Bronchus fibroblast of lung (primary cell): Measurements from ENCODE around the gene PARP6. TPM values are rescaled to one million over a fixed set of nuclear protein-coding genes. Genes with fewer than 3 reads are reported as not detected.

Experiments
- total RNA-seq: library from RNA; depleted of rRNA; stranded (reverse); fragments of >200 nt; gene quantifications from 2 replicates; pipeline ENCODE4 v1.2.3, GENCODE V29; 2015

PARP6 gene
- total RNA-seq: 11.8 and 18.0 TPM in 2 replicates

GRCh38 chr15:72272213-72272996, at the start of gene PARP6:
PARP6 (minus strand) TSS chr15:72272554; CDS start chr15:72267477, 5,077 bp downstream.

GRCh38 chr15:72319985-72320671, 47.8 kb upstream of the PARP6 start, which contains the start of gene CELF6:
CELF6 (minus strand) TSS chr15:72320157; CDS start chr15:72319874, 283 bp downstream.

GRCh38 chr15:72231066-72231832, 41.1 kb downstream of the PARP6 start, which contains the start of gene PKM:
PKM (minus strand) TSS chr15:72231190; CDS start chr15:72219097, 12,093 bp downstream.

GRCh38 chr15:72197460-72198355, 74.6 kb downstream of the PARP6 start, which contains the start of gene GRAMD2A:
GRAMD2A (minus strand) TSS chr15:72197787.

Other genes starting within 250 kb of the PARP6 start
- gene MYO9A, start 154.4 kb downstream of the PARP6 start, total RNA-seq: 10.1 and 10.3 TPM in 2 replicates
- gene SENP8, start 154.2 kb downstream of the PARP6 start, total RNA-seq: 1.5 and 2.0 TPM in 2 replicates
- gene GRAMD2A, start 74.8 kb downstream of the PARP6 start, total RNA-seq: 0.74 and 1.5 TPM in 2 replicates
- 1,392 and 1,402 TPM in 2 replicates for gene PKM, start 41.4 kb downstream of the PARP6 start, total RNA-seq
- not detected in 2 replicates for gene CELF6, start 47.6 kb upstream of the PARP6 start, total RNA-seq
- gene HEXA, start 103.5 kb upstream of the PARP6 start, total RNA-seq: 62.7 and 65.4 TPM in 2 replicates
- gene TMEM202, start 125.8 kb upstream of the PARP6 start, total RNA-seq: not detected in 2 replicates
- 15.8 and 24.4 TPM in 2 replicates for gene ARIH1, start 201.8 kb upstream of the PARP6 start, total RNA-seq